Ovary (tissue), 3 donors: ENCODE data around the gene ERI3.

Source experiments
- CTCF ChIP-seq, 3 donors: fragments of 450-650 bp in 2 of 3; fragments of 200-600 bp in 1 of 3; IDR thresholded peaks; one replicate each; pipeline versions ENCODE4 v1.5.1 to v1.8.0; 2016 to 2022; ENCODE audit warnings: antibody characterized with exemption in 3 of 3, mild to moderate bottlenecking in 1 of 3
- EP300 ChIP-seq: sonication (generic); formaldehyde crosslinking; IDR thresholded peaks from one replicate; pipeline ENCODE4 v1.6.1; 2017; ENCODE audit warnings: antibody characterized with exemption
- POLR2A ChIP-seq: fragments of 450-650 bp; IDR thresholded peaks from one replicate; pipeline ENCODE4 v1.6.1; 2017; ENCODE audit warnings: antibody characterized with exemption, mild to moderate bottlenecking, moderate library complexity
- donor health status: DM: no; HTN: no; CAD: no.

DNA sequence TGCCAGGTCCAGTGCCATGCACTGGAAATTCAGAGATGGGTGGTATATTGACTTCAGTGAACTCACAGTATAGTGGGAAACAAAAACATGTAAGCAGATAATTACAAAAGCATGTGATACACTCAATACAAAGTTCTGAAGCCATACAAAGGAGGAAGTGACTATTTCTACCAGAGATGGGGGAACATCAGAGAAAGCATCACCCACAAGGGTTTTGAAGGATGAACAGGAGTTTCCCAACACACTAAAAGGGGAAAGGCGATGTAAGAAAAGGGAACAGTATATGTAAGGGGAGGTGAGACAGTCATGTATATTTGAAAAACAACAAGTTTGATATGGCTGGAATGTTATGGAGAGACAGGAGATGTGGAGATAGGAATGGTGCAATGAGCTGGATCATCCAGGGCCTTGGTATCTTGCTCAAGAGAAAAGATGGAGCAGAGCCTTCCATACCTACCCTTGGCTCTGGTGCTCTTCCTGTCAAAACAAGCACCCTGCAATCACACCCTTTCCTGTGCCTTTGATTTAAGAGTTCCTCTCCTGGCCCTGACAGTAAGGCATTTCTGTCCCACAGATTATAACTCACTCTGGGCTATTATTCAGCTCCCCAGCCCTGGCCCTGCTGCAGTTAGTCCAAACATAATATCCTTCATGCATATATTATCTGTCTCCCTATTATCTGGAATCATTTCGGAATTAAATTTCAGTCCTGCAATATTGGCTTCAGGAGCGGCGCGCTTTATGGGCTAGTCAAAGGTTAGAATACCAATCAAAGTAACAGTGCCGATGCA is 81.3 kb downstream of the ERI3 start:
- TF ChIP-seq CTCF (IDR thresholded peaks at IDR 0.05) = no peak
- no peak for TF ChIP-seq POLR2A
- TF ChIP-seq EP300 = no peak
